Stimulated activated CD4-positive, alpha-beta T cell treated with anti-CD3 and anti-CD28 coated beads, Interleukin-12 subunit alpha, Interleukin-12 subunit beta, amount 100 ng/mL, for 48 hours (primary cell): ENCODE data around the gene POLE4.

Experiments used
- DNase-seq, 3 donors: peaks; one replicate each; pipeline ENCODE4 v3.0.0-alpha.2; 2020; ENCODE audit warnings: low read depth in 2 of 3, low spot score in 1 of 3

Gene POLE4

GRCh38 chr2:74958274-74959105, at the start of gene POLE4:
POLE4 (plus strand) TSS chr2:74958643; CDS start chr2:74958680, 37 bp downstream.
- DNase-seq = peak; percentile 88 to 92 (median 90)

GRCh38 chr2:74908748-74909444, 49.5 kb upstream of the POLE4 start:
- no peak for DNase-seq

GRCh38 chr2:74910245-74910644, 48.2 kb upstream of the POLE4 start:
- DNase-seq = no peak

GRCh38 chr2:74911061-74911460, 47.4 kb upstream of the POLE4 start:
- no peak for DNase-seq

DNA sequence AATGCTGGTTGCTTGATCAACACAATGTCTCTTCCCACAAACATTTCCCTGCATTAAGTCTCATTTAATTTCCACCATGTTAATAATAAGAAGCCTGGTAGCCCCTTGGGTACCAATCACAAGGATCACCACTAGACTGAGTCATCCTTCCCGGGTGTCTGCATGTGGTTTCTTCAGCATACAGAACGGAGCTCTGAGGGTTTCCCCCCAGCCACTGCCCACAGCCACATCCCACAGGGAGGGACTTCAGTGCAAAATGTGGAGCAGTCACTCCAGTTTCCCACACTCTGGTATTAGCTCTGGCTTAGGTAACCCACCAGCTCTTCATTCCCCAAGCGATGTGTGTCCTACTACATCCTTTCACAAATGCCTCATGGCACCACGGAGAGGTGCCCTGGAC, 42.7 kb upstream of the POLE4 start:
- DNase-seq = peak in 2 of 3 donors; percentile 23 to 31

GRCh38 chr2:74916394-74916793, 42.0 kb upstream of the POLE4 start:
- no peak for DNase-seq

DNA sequence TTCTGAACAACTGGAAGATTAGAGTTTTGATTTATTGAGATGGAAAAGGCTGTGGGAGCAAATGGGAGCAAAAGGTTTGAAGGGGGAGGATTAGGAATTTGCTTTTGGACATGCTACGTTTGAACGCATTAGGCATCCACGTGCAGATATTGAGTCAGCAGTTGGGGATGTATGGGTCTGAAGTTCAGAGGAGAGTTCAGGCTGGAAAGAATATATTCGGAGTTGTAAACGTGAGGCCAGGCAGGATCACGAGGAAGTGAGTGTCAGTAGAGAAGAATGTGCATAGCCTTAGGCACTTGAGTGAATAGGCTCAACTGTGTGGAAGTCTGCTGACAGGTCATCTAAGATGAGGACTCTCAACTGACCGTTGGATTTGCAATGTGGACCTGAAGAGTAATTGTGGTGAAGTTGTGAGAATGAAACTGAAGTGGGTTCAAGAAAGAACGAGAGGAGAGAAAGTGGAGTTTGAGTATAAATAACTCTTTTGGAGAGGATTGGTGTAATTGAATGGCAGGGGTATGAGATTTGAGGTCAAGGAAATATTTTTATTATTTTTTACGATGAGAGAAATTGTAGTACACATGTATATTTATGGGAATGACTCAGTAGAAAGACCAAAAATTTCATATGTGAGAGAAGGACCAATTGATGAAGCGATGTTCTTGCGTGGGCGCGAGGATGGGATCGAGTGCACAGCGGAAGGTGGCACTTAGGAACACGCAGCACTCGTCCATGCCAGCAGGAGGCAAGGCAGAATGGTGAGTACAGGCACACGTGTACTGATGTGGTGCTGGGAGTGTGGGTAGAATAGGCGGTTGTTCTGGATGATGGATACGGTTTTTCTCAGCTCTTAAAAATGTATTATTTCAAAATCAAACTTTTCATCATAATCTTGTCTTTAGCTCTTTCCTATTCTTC, 40.5 kb upstream of the POLE4 start:
- no peak for DNase-seq

- peak; percentile 44 to 57 (median 55) for DNase-seq
These were observed 38.6 kb upstream of the POLE4 start for GRCh38 chr2:74919827-74920226.

DNA sequence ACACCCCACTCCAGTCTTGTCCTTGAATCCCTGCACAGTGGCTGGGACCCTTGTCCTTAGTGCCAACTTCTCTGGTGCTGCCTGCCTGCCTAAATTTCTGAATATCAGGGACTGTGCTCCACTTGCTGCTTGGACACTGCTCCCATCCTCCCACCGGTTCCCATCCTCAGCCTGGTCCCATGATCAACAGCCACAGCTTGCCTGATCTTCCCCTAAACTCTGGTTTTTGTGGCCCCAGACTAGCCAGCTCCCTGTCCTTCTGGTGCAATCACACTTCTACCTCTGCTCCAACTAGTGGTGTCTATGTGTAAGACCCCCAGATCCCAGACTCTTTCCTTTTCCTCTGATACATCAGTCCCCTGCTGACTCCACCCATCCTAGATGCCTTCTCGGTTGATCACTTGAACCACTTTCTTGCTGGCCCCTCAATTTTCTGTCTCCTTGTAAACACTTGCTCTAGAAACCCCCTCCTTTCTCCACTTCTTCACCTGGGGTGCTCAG, 37.2 kb upstream of the POLE4 start:
- DNase-seq = no peak

DNA sequence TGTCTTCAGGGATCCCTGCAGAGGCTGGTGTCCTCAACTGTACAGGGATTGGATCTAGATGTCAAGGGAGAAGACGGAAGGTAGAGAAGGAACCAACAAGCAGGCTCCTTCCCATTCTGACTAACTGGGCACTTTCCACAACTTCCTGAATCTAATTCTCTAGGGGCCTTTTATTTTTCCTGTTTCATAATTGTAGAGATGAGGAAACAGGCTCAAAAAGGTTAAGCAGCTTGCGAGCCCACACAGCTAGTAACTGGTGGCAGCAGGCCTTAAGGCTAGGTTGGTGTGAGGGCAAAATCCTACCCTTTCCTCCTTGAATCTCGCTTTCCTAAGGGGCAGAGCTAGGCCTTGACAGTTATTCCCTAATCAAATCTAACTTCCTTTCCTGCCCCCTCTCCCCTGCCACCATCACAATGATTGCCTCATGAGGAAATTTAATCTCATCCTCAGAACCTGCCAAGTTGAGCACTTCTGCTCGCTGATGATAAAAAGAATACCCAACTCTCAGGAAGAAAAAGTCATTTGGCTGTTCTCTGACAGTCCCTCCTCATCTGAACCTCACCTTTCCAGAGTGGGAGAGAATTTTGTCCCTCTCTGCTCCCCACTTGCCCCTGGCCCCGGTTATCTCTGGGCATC, 35.7 kb upstream of the POLE4 start:
- no peak for DNase-seq

DNA sequence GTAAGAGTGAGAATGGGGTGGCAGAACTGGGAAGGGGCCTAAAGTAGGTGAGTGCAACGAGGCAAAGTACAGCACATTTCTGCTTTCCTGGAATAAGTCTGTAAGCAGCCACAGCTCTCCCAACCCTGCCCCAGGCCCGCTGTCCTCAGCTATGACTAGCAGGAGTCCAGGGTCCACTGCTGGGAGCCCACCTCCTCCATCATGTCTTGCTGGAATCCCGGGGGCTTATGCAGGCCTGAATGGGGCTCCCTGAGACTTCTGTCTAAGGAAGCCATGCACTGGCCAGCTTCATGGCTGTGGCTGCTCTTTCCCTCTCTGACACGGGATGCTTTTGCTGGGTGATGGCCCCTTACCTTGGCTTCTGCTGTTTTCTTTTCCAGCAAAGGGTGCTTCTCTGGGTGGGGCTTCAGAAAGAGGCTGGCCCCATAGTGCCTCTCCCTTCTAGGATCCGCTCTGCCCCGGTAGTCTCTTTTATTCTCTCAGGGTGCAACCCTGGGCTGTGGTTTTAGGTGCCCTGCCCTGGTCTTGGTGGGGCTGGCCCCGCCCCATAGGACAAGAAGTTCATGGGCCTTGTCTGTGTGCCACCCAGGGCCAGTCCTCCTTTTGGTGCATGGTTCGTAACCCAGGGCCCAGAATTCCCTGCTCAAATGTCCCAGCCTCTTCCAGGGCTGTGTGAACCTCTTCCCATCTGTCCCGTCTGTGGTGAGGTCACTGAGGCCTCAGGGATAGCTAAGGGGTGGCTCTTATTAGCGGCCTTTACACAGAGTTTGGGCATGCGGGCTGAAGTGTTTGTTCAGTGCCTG, 33.8 kb upstream of the POLE4 start:
- no peak for DNase-seq

- no peak for DNase-seq
These were observed 33.1 kb upstream of the POLE4 start for GRCh38 chr2:74925361-74925786.

DNA sequence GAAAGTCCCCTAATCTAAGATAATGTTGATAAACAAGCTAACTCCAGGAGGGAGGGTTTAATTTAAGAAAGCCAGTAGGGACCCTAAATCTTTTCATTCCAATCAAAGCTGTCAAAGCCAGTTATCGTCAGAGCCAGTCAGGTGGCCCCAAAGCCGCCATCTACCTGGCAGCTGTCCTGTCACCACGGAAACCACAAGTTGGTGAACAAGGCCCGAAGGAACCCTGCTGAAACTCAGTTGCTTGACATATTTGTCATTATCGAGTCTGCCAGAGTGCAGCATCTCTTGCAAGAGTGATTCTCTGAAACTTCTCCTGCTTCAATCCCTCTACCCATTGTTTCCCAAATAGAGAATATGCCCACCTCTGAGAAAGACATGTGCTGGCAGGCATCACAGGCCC, 30.8 kb upstream of the POLE4 start:
- no peak for DNase-seq

DNA sequence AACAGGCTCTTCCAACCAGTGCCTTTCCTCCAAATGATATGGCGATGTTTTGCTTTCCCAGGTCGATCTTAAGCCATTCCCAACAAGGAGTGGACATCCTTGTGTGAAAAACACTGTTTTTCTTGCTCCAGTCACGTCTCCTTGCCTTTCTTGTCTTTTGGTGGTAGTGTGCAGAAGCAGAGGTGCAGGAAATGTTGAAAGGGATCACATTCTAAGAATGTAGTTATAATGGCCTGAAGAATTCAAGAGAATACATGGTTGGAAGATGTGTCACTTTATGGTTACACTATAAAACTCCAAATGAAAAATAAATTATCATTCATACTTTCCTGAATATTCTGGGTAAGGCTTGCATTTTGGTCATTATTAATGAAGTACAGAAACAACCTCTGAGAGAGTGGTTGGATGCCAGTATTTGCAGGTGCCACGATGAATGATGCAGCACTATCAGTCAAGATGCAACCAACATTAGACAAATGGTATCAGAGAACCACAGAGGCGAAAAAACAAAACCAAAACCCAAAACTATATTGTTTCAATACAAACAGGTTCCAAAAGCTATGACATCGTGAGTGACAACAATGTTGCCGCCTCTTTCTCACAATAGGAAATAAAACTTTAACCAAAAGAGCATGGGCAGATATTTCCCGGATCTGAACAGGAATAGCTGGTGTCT, 27.5 kb upstream of the POLE4 start:
- no peak for DNase-seq

- no peak for DNase-seq
These were observed 26.5 kb upstream of the POLE4 start for GRCh38 chr2:74931940-74932339.

- DNase-seq = no peak
These were observed 22.5 kb upstream of the POLE4 start for GRCh38 chr2:74935975-74936391.

- no peak for DNase-seq
These were observed 21.1 kb upstream of the POLE4 start for GRCh38 chr2:74937221-74937880.

- DNase-seq = no peak
These were observed 20.2 kb upstream of the POLE4 start for GRCh38 chr2:74938264-74938663.
